Measurements from ENCODE around the gene SLC7A1.

The SLC7A1 gene

GRCh38 chr13:29516880-29517279, 78.6 kb downstream of the SLC7A1 start:
- Histone ChIP-seq H3K4ac (ENCODE audit: low read depth in 1 of 2, low read length in 2 of 2) (no peak overlapping the region), H3K23ac (ENCODE audit: low read length in 2 of 2) (no peak overlapping the region), H2AK5ac (ENCODE audit: low read length, severe bottlenecking) (no peak overlapping the region), H3K9me3 (ENCODE audit: control insufficient read depth, low read length) (no peaks in the 10 kb centered on the region), H3K27me3 (ENCODE audit: control insufficient read depth in 1 of 2, insufficient read depth in 1 of 2, low read length in 2 of 2) (no peaks in the 10 kb centered on the region), H3K27ac (ENCODE audit: low read length, poor library complexity, severe bottlenecking) (no peak overlapping the region), H3K4me3 (ENCODE audit: insufficient read depth in 1 of 2, low read depth in 1 of 2, low read length in 2 of 2) (no peak overlapping the region), H3K4me1 (ENCODE audit: control insufficient read depth, insufficient read depth, low read depth, low read length) (peaks cover 16% of the 10 kb centered on the region), H2AFZ (ENCODE audit: low read depth, low read length) (no peak overlapping the region), H2BK5ac (ENCODE audit: low read depth, low read length, poor library complexity, severe bottlenecking) (no peak overlapping the region), H3K36me3 (ENCODE audit: control insufficient read depth in 1 of 2, insufficient read depth in 2 of 2, low read depth in 1 of 2, low read length in 2 of 2) (peaks cover 67 to 72% of the 10 kb centered on the region in 2 experiments), H2BK15ac (ENCODE audit: low read depth, poor library complexity, severe bottlenecking) (no peak overlapping the region), H4K8ac (ENCODE audit: low read length) (no peak overlapping the region), H3K14ac (ENCODE audit: low read length in 2 of 2) (no peak overlapping the region), H3K18ac (ENCODE audit: low read depth in 1 of 2, low read length in 2 of 2) (no peak overlapping the region), H3K79me1 (replicated peaks; ENCODE audit: low read length, poor library complexity, severe bottlenecking) (peaks cover 39% of the 10 kb centered on the region), H3K4me2 (ENCODE audit: low read length, poor library complexity, severe bottlenecking) (no peak overlapping the region), H2BK12ac (ENCODE audit: low read length in 2 of 2) (no peak overlapping the region), H2BK120ac (ENCODE audit: low read depth, low read length) (no peak overlapping the region), H4K91ac (ENCODE audit: low read length) (no peak overlapping the region), H3K9ac (ENCODE audit: low read length) (no peak overlapping the region)
- WGBS, result 97% methylated on average over 12 of the region's 12 CpGs
- no peak for DNase-seq

DNA sequence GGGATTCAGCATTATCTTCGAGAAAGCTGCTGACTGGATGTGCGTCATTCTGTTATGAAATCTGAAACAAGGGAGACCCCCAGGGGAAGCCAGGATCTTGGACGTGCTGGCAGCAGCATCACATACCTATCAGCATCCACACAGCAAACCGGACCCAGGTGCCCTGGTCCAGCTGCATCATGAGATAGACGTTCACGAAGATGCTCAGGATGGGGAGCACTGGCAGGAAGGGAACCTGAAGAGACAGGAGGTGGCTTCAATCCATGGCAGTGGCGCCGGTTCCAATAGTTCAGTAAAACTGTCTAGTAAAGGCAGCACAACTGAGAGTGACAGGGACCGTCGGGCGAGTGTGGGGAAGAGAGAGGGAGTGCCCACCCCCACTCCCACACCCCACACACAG, 79.5 kb downstream of the SLC7A1 start:
- Histone ChIP-seq H3K9me3 (ENCODE audit: control insufficient read depth, low read length) (no peaks in the 10 kb centered on the region), H2AFZ (ENCODE audit: low read depth, low read length) (no peak overlapping the region), H3K4me1 (ENCODE audit: control insufficient read depth, insufficient read depth, low read depth, low read length) (peaks cover 9% of the 10 kb centered on the region), H3K18ac (ENCODE audit: low read depth in 1 of 2, low read length in 2 of 2) (no peak overlapping the region), H3K23ac (ENCODE audit: low read length in 2 of 2) (no peak overlapping the region), H3K27ac (ENCODE audit: low read length, poor library complexity, severe bottlenecking) (no peak overlapping the region), H2AK5ac (ENCODE audit: low read length, severe bottlenecking) (no peak overlapping the region), H3K14ac (ENCODE audit: low read length in 2 of 2) (no peak overlapping the region), H3K27me3 (ENCODE audit: control insufficient read depth in 1 of 2, insufficient read depth in 1 of 2, low read length in 2 of 2) (no peaks in the 10 kb centered on the region), H4K91ac (ENCODE audit: low read length) (peak overlapping the region; percentile 31), H3K79me1 (replicated peaks; ENCODE audit: low read length, poor library complexity, severe bottlenecking) (peaks cover 41% of the 10 kb centered on the region), H3K4me3 (ENCODE audit: insufficient read depth in 1 of 2, low read depth in 1 of 2, low read length in 2 of 2) (no peak overlapping the region), H4K8ac (ENCODE audit: low read length) (no peak overlapping the region), H3K36me3 (ENCODE audit: control insufficient read depth in 1 of 2, insufficient read depth in 2 of 2, low read depth in 1 of 2, low read length in 2 of 2) (peaks cover 68 to 72% of the 10 kb centered on the region in 2 experiments), H3K9ac (ENCODE audit: low read length) (no peak overlapping the region), H2BK15ac (ENCODE audit: low read depth, poor library complexity, severe bottlenecking) (no peak overlapping the region), H3K4ac (ENCODE audit: low read depth in 1 of 2, low read length in 2 of 2) (no peak overlapping the region), H3K4me2 (ENCODE audit: low read length, poor library complexity, severe bottlenecking) (no peak overlapping the region), H2BK120ac (ENCODE audit: low read depth, low read length) (no peak overlapping the region), H2BK5ac (ENCODE audit: low read depth, low read length, poor library complexity, severe bottlenecking) (no peak overlapping the region), H2BK12ac (ENCODE audit: low read length in 2 of 2) (no peak overlapping the region)
- no peak for DNase-seq
- WGBS, result 100% methylated on average over 6 of the region's 11 CpGs

DNA sequence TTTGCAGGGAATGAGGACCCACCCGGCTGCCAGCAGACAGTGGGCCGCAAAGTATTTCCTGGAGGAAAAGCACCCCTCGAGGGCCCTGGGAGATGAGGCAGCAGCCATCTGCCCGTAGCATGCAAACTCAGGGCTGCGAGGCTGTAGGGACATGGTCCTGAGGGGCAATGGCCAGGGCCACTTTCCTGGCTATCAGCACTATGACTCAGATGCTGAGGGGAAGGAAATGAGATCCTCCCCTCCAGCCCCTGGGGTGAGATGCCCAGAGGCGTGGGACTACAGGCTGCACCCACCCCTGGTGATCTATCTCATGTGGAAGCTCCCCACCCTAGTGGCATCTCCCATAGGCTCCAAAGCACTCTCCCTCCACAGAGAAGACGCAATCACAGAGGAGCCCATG, 80.1 kb downstream of the SLC7A1 start:
- 75% methylated on average over 7 of the region's 7 CpGs for WGBS
- Histone ChIP-seq H2AFZ (ENCODE audit: low read depth, low read length) (no peak overlapping the region), H2AK5ac (ENCODE audit: low read length, severe bottlenecking) (no peak overlapping the region), H3K36me3 (ENCODE audit: control insufficient read depth in 1 of 2, insufficient read depth in 2 of 2, low read depth in 1 of 2, low read length in 2 of 2) (peaks cover 68 to 78% of the 10 kb centered on the region in 2 experiments), H3K79me1 (replicated peaks; ENCODE audit: low read length, poor library complexity, severe bottlenecking) (peaks cover 44% of the 10 kb centered on the region), H3K9ac (ENCODE audit: low read length) (no peak overlapping the region), H3K4me2 (ENCODE audit: low read length, poor library complexity, severe bottlenecking) (no peak overlapping the region), H2BK120ac (ENCODE audit: low read depth, low read length) (no peak overlapping the region), H3K18ac (ENCODE audit: low read depth in 1 of 2, low read length in 2 of 2) (no peak overlapping the region), H3K27ac (ENCODE audit: low read length, poor library complexity, severe bottlenecking) (no peak overlapping the region), H3K4ac (ENCODE audit: low read depth in 1 of 2, low read length in 2 of 2) (no peak overlapping the region), H4K91ac (ENCODE audit: low read length) (no peak overlapping the region), H2BK5ac (ENCODE audit: low read depth, low read length, poor library complexity, severe bottlenecking) (no peak overlapping the region), H3K14ac (ENCODE audit: low read length in 2 of 2) (no peak overlapping the region), H3K23ac (ENCODE audit: low read length in 2 of 2) (no peak overlapping the region), H4K8ac (ENCODE audit: low read length) (no peak overlapping the region), H3K27me3 (ENCODE audit: control insufficient read depth in 1 of 2, insufficient read depth in 1 of 2, low read length in 2 of 2) (no peaks in the 10 kb centered on the region), H3K4me3 (ENCODE audit: insufficient read depth in 1 of 2, low read depth in 1 of 2, low read length in 2 of 2) (no peak overlapping the region), H2BK15ac (ENCODE audit: low read depth, poor library complexity, severe bottlenecking) (no peak overlapping the region), H3K9me3 (ENCODE audit: control insufficient read depth, low read length) (no peaks in the 10 kb centered on the region), H3K4me1 (ENCODE audit: control insufficient read depth, insufficient read depth, low read depth, low read length) (peaks cover 9% of the 10 kb centered on the region), H2BK12ac (ENCODE audit: low read length in 2 of 2) (no peak overlapping the region)
- no peak for DNase-seq

GRCh38 chr13:29514720-29515310, 80.7 kb downstream of the SLC7A1 start:
- Histone ChIP-seq H2BK12ac (ENCODE audit: low read length in 2 of 2) (no peak overlapping the region), H3K14ac (ENCODE audit: low read length in 2 of 2) (no peak overlapping the region), H2BK120ac (ENCODE audit: low read depth, low read length) (no peak overlapping the region), H4K8ac (ENCODE audit: low read length) (no peak overlapping the region), H3K9me3 (ENCODE audit: control insufficient read depth, low read length) (no peaks in the 10 kb centered on the region), H3K4ac (ENCODE audit: low read depth in 1 of 2, low read length in 2 of 2) (no peak overlapping the region), H2AK5ac (ENCODE audit: low read length, severe bottlenecking) (no peak overlapping the region), H3K27me3 (ENCODE audit: control insufficient read depth in 1 of 2, insufficient read depth in 1 of 2, low read length in 2 of 2) (no peaks in the 10 kb centered on the region), H2AFZ (ENCODE audit: low read depth, low read length) (no peak overlapping the region), H3K4me3 (ENCODE audit: insufficient read depth in 1 of 2, low read depth in 1 of 2, low read length in 2 of 2) (no peak overlapping the region), H3K18ac (ENCODE audit: low read depth in 1 of 2, low read length in 2 of 2) (no peak overlapping the region), H3K4me2 (ENCODE audit: low read length, poor library complexity, severe bottlenecking) (no peak overlapping the region), H3K27ac (ENCODE audit: low read length, poor library complexity, severe bottlenecking) (no peak overlapping the region), H3K9ac (ENCODE audit: low read length) (no peak overlapping the region), H3K36me3 (ENCODE audit: control insufficient read depth in 1 of 2, insufficient read depth in 2 of 2, low read depth in 1 of 2, low read length in 2 of 2) (peaks cover 64 to 78% of the 10 kb centered on the region in 2 experiments), H3K23ac (ENCODE audit: low read length in 2 of 2) (no peak overlapping the region), H2BK15ac (ENCODE audit: low read depth, poor library complexity, severe bottlenecking) (no peak overlapping the region), H2BK5ac (ENCODE audit: low read depth, low read length, poor library complexity, severe bottlenecking) (no peak overlapping the region), H3K79me1 (replicated peaks; ENCODE audit: low read length, poor library complexity, severe bottlenecking) (peaks cover 42% of the 10 kb centered on the region), H4K91ac (ENCODE audit: low read length) (peak overlapping the region; percentile 25), H3K4me1 (ENCODE audit: control insufficient read depth, insufficient read depth, low read depth, low read length) (peaks cover 9% of the 10 kb centered on the region)
- 81% methylated on average over 13 of the region's 13 CpGs for WGBS
- DNase-seq, result no peak
